Fibroblast of villous mesenchyme (primary cell): ENCODE measurements around the gene PI4KA. TPM values are rescaled to one million over a fixed set of nuclear protein-coding genes. Genes with fewer than 3 reads are reported as not detected.
"Not testable (repeated sequence)": the region's sequence is repeated elsewhere in the genome, so short reads cannot be mapped to it uniquely, and the experiment has no call there.

ENCODE experiments used
- DNase-seq: peaks from one replicate; pipeline ENCODE4 v3.0.0-alpha.2; 2010; ENCODE audit warnings: low read depth
- H3K4me3 ChIP-seq: 2 replicates; pipeline ENCODE4 v1.5.1; 2011; ENCODE audit warnings: low read depth, mild to moderate bottlenecking, low read length
- CTCF ChIP-seq: IDR thresholded peaks from 2 replicates; pipeline ENCODE4 v1.5.1; 2012; ENCODE audit warnings: low read depth, mild to moderate bottlenecking, low read length; ENCODE audit not compliant: insufficient read depth
- total RNA-seq: library from RNA; depleted of rRNA; stranded (reverse); fragments of >200 nt; gene quantifications from 2 replicates; pipeline ENCODE4 v1.2.3, GENCODE V29; 2012

PI4KA gene
- total RNA-seq, 1 donor: 73.4 TPM

GRCh38 chr22:20727118-20728015, 131.2 kb downstream of the PI4KA start:
- no peak overlapping the region for H3K4me3 ChIP-seq
- TF ChIP-seq CTCF: no peak
- no peak for DNase-seq

- no peak for TF ChIP-seq CTCF
- DNase-seq: no peak
- H3K4me3 ChIP-seq: no peak overlapping the region
These were observed 132.5 kb downstream of the PI4KA start for GRCh38 chr22:20725987-20726558.

GRCh38 chr22:20724676-20725454, 133.7 kb downstream of the PI4KA start:
- no peak for DNase-seq
- TF ChIP-seq CTCF: no peak
- H3K4me3 ChIP-seq: no peak overlapping the region

DNA sequence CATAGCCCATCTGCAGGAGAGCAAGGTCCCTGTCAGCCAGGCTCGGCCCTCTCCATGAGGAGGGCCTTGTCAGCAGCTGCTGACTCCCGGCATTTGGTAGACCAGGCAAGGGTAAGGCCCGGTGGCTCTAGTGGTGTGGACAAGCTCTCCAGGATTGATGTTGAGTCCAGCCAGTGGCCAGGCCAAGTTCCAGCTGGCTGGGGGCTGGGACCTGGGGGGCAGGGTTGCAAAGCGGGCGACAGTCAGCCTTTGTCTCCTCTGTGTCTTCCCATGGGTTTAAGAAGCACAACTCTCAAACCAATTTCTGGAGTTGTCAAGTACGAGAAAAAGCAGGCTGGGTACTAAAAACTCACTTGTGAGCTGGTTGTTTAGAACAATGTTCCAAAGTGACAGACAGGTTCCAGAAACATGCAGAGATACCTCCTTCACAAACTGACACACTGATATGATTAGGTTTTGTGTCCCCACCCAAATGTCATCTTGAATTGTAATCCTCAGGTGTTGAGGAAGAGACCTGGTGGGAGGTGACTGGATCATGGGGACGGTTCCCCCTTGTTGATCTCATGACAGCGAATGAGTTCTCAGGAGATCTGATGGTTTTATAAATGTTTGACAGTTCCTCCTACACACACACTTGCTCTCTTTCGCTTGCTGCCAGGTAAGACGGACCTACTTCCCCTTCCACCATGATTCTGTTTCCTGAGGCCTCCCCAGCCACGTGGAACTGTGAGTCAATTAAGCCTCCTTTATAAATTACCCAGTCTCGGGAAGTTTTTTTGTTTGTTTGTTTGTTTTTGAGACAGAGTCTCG, 137.0 kb downstream of the PI4KA start:
- H3K4me3 ChIP-seq: no peak overlapping the region
- TF ChIP-seq CTCF: no peak
- DNase-seq: no peak

DNA sequence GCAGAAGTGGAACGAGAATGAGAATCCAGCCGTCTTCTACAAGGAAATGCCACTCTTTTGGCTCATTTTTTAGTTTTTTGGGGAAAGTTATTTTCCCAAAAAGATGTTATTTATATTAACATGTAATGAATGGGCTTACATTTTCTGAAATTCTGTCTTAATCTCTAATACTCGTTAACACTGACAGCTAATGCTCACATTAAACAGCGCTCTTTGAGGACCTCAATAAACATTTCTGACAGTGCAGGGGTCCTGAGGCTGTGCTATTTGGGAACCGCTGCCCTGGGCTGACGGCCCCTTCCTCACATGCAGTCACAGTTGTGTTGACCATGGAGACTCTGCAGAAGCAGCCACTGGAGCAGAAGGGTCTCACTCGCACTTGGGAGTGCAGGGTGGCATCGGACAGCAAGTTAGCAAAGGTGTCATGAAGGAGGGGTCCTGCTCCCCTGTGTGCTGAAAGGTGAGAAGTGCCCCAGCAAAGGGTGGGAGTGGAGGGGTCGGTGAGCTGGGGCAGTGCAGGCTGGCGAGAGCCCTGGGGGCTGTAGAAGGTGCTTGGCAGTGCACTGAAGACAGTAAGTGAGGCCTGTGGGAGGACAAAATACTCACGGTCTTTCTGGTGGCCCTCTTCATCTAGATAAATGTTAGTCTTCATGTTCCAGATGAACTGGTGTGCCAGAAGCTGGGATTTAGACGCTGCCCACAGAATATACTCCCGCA, 137.8 kb downstream of the PI4KA start:
- H3K4me3 ChIP-seq: no peak overlapping the region
- no peak for DNase-seq
- TF ChIP-seq CTCF: no peak

DNA sequence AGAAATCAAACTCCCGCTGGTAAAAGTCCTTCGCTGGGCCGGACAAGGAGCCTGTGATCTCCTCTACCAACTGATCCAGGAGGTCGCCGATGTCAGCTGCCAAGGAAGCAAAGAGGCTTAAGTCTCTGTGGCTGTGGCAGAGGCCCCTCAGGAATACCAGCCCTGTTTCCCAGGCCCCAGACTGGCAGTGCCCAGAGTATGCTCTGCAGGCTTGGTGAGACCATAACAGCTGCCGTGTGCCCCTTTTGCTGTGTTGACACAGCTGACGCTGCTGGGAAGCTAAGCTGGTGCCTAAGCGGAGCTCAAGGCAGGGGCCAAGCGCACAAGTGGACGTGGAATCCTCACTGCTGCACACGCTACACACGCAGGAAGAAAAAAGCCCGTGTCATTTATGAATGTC, 139.9 kb downstream of the PI4KA start:
- not testable (repeated sequence) for H3K4me3 ChIP-seq, DNase-seq

GRCh38 chr22:20717981-20718380, 140.6 kb downstream of the PI4KA start:
- not testable (repeated sequence) for DNase-seq, H3K4me3 ChIP-seq

GRCh38 chr22:20717213-20717866, 141.3 kb downstream of the PI4KA start:
- DNase-seq, H3K4me3 ChIP-seq: not testable (repeated sequence)

- not testable (repeated sequence) for H3K4me3 ChIP-seq, DNase-seq
These were observed 145.5 kb downstream of the PI4KA start for GRCh38 chr22:20713116-20713515.

- not testable (repeated sequence) for H3K4me3 ChIP-seq, DNase-seq
These were observed 148.6 kb downstream of the PI4KA start for GRCh38 chr22:20709966-20710365.
